HG02840 (cell line): ENCODE results near the gene KRT8.
"Not testable (repeated sequence)": the region's sequence is repeated elsewhere in the genome, so short reads cannot be mapped to it uniquely, and the experiment has no call there.

Experiments used
- ATAC-seq: cut with Tn5 transposase; IDR thresholded peaks from one replicate; pipeline ENCODE4 v1.9.1; 2021; ENCODE audit warnings: mild to moderate bottlenecking, moderate library complexity, moderate number of reproducible peaks; ENCODE audit not compliant: unreplicated experiment, low FRiP score

KRT8 gene

GRCh38 chr12:52904509-52905300 lies at the start of gene KRT8:
Gene KRT8, minus strand, starts transcription at chr12:52905076. Its CDS starts 95 bp downstream, at chr12:52904981.
- not testable (repeated sequence) for ATAC-seq

- ATAC-seq = no peak
Measured at GRCh38 chr12:52953181-52953841, 48.4 kb upstream of the KRT8 start.

- no peak for ATAC-seq
Measured at GRCh38 chr12:52952076-52952801, 47.4 kb upstream of the KRT8 start.

GRCh38 chr12:52951640-52952039 lies 46.8 kb upstream of the KRT8 start:
- no peak for ATAC-seq

- no peak for ATAC-seq
Measured at GRCh38 chr12:52951126-52951525, 46.2 kb upstream of the KRT8 start.

GRCh38 chr12:52950553-52950952 lies 45.7 kb upstream of the KRT8 start:
- ATAC-seq = no peak

GRCh38 chr12:52949413-52950331 lies 44.8 kb upstream of the KRT8 start:
- ATAC-seq = no peak

GRCh38 chr12:52947738-52948423 lies 43.0 kb upstream of the KRT8 start:
- no peak for ATAC-seq

GRCh38 chr12:52946797-52947547 lies 42.1 kb upstream of the KRT8 start:
- ATAC-seq = no peak

- no peak for ATAC-seq
Measured at GRCh38 chr12:52946334-52946733, 41.5 kb upstream of the KRT8 start.

GRCh38 chr12:52945389-52946232 lies 40.7 kb upstream of the KRT8 start:
- no peak for ATAC-seq

- no peak for ATAC-seq
Measured at GRCh38 chr12:52944683-52945388, 40.0 kb upstream of the KRT8 start.

GRCh38 chr12:52942901-52943181 lies 38.0 kb upstream of the KRT8 start:
- ATAC-seq = no peak

- ATAC-seq = no peak
Measured at GRCh38 chr12:52942066-52942900, 37.4 kb upstream of the KRT8 start.

GRCh38 chr12:52929538-52929937 lies 24.7 kb upstream of the KRT8 start:
- ATAC-seq = no peak

- no peak for ATAC-seq
Measured at GRCh38 chr12:52927964-52928363, 23.1 kb upstream of the KRT8 start.
